ENCODE data around the gene TRIM14.

Gene TRIM14

DNA sequence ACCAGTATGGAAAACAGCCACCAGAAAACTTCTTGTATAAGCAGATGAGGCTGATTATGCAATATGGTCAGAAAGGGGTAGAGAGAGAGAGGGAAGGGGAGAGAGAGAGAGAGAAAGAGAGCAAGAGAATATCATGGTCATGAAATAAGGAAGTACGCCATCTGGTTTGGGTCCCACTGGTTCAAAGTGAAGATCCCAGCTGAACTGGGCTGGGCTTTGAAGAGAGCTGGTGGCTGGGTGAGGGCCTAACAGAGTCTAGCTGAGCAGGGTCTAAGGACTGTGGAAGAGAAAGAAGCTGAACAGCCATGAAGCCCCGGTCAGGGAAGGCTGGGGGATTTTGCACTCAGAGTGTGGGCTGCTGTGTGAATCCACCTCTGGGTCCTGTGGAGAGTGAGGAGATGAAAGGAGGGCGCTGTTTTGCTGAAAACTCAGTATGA is 14.6 kb downstream of the TRIM14 start:
- Histone ChIP-seq H3K27ac (ENCODE audit: low read depth, low read length) (peak overlapping the region; percentile 79), H2AFZ (ENCODE audit: low read depth, low read length, severe bottlenecking) (peak overlapping the region; percentile 42), H3K4me3 (ENCODE audit: insufficient read depth, low read length, poor library complexity, severe bottlenecking) (no peak overlapping the region), H3K9me2 (replicated peaks; ENCODE audit: insufficient read depth, low read length) (no peaks in the 10 kb centered on the region), H3F3A (ENCODE audit: insufficient read depth) (peaks cover 46% of the 10 kb centered on the region), H4K20me1 (ENCODE audit: low read depth, low read length) (no peaks in the 10 kb centered on the region), H3K4me2 (ENCODE audit: low read depth, low read length, poor library complexity, severe bottlenecking) (peak overlapping the region; percentile 46), H3K79me2 (ENCODE audit: insufficient read depth, low read length) (no peaks in the 10 kb centered on the region), H3K9me3 (ENCODE audit: insufficient read depth, low read length) (no peaks in the 10 kb centered on the region), H3K27me3 (ENCODE audit: low read length) (no peaks in the 10 kb centered on the region), H3K36me3 (ENCODE audit: low read length) (no peaks in the 10 kb centered on the region), H3K9ac (ENCODE audit: low read length) (peak overlapping the region; percentile 28; the same call in 1 of the 2 replicates)
- no peak for TF ChIP-seq EZH2phosphoT487 (conservative IDR thresholded peaks at IDR 0.05; ENCODE audit: low read length)
- TF ChIP-seq, protein P1, sequence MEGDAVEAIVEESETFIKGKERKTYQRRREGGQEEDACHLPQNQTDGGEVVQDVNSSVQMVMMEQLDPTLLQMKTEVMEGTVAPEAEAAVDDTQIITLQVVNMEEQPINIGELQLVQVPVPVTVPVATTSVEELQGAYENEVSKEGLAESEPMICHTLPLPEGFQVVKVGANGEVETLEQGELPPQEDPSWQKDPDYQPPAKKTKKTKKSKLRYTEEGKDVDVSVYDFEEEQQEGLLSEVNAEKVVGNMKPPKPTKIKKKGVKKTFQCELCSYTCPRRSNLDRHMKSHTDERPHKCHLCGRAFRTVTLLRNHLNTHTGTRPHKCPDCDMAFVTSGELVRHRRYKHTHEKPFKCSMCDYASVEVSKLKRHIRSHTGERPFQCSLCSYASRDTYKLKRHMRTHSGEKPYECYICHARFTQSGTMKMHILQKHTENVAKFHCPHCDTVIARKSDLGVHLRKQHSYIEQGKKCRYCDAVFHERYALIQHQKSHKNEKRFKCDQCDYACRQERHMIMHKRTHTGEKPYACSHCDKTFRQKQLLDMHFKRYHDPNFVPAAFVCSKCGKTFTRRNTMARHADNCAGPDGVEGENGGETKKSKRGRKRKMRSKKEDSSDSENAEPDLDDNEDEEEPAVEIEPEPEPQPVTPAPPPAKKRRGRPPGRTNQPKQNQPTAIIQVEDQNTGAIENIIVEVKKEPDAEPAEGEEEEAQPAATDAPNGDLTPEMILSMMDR (IDR thresholded peaks at IDR 0.05; ENCODE audit: insufficient read depth, low read length, poor library complexity, severe bottlenecking), result no peak

DNA sequence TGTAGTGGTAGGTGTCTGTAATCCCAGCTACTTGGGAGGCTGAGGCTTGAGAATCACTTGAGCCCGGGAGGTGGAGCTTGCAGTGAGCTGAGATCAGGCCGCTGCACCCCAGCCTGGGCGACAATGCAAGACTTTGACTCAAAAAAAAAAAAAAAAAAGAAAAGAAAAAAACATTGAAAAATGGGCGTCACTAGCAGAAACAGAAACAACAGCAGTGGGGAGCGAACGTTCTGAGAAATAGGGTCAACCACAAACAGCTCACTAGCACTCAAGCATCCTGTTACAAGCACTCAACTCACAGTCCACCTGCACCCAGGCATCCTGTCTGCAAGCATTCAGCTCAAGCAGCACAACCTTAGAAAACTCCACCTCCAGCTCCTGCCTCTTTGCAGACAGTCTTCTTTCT is 17.2 kb downstream of the TRIM14 start:
- no peaks in the 10 kb centered on the region for H3K79me2 ChIP-seq (ENCODE audit: insufficient read depth, low read length)
- H3K27me3 ChIP-seq (ENCODE audit: low read length), result no peaks in the 10 kb centered on the region
- H3K9ac ChIP-seq (ENCODE audit: low read length), result peak overlapping the region; percentile 12; the same call in 1 of the 2 replicates
- H3K4me3 ChIP-seq (ENCODE audit: insufficient read depth, low read length, poor library complexity, severe bottlenecking), result peak overlapping the region; percentile 20
- peak overlapping the region; percentile 47 for H3K4me2 ChIP-seq (ENCODE audit: low read depth, low read length, poor library complexity, severe bottlenecking)
- peaks cover 38% of the 10 kb centered on the region for H3F3A ChIP-seq (ENCODE audit: insufficient read depth)
- H2AFZ ChIP-seq (ENCODE audit: low read depth, low read length, severe bottlenecking), result no peak overlapping the region
- peak overlapping the region; percentile 85 for H3K27ac ChIP-seq (ENCODE audit: low read depth, low read length)
- H4K20me1 ChIP-seq (ENCODE audit: low read depth, low read length), result no peaks in the 10 kb centered on the region
- TF ChIP-seq, protein P1 (IDR thresholded peaks at IDR 0.05; ENCODE audit: insufficient read depth, low read length, poor library complexity, severe bottlenecking), result no peak
- no peak for TF ChIP-seq EZH2phosphoT487 (conservative IDR thresholded peaks at IDR 0.05; ENCODE audit: low read length)
- no peaks in the 10 kb centered on the region for H3K9me3 ChIP-seq (ENCODE audit: insufficient read depth, low read length)
- H3K36me3 ChIP-seq (ENCODE audit: low read length), result no peaks in the 10 kb centered on the region
- H3K9me2 ChIP-seq (replicated peaks; ENCODE audit: insufficient read depth, low read length), result no peaks in the 10 kb centered on the region

DNA sequence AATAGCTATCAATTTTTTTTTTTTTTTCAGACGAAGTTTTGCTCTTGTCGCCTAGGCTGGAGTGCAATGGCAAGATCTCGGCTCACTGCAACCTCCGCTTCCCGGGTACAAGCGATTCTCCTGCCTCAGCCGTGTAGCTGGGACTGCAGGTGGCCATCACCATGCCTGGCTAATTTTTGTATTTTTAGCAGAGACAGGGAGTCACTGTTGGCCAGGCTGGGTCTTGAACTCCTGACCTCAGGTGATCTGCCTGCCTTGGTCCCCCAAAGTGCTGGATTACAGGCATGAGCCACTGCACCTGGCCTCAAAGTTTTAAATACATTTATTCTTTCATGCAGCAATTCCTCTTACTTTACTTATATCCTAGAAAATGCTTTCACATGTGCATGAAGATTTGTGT is 17.6 kb downstream of the TRIM14 start:
- Histone ChIP-seq H3K4me2 (ENCODE audit: low read depth, low read length, poor library complexity, severe bottlenecking) (peak overlapping the region; percentile 47), H3K27me3 (ENCODE audit: low read length) (no peaks in the 10 kb centered on the region), H4K20me1 (ENCODE audit: low read depth, low read length) (no peaks in the 10 kb centered on the region), H2AFZ (ENCODE audit: low read depth, low read length, severe bottlenecking) (no peak overlapping the region), H3K9me3 (ENCODE audit: insufficient read depth, low read length) (no peaks in the 10 kb centered on the region), H3K79me2 (ENCODE audit: insufficient read depth, low read length) (no peaks in the 10 kb centered on the region), H3K9me2 (replicated peaks; ENCODE audit: insufficient read depth, low read length) (no peaks in the 10 kb centered on the region), H3K36me3 (ENCODE audit: low read length) (no peaks in the 10 kb centered on the region), H3K4me3 (ENCODE audit: insufficient read depth, low read length, poor library complexity, severe bottlenecking) (peak overlapping the region; percentile 20), H3F3A (ENCODE audit: insufficient read depth) (peaks cover 38% of the 10 kb centered on the region), H3K9ac (ENCODE audit: low read length) (peak overlapping the region; percentile 12; the same call in 1 of the 2 replicates), H3K27ac (ENCODE audit: low read depth, low read length) (peak overlapping the region; percentile 85)
- no peak for TF ChIP-seq EZH2phosphoT487 (conservative IDR thresholded peaks at IDR 0.05; ENCODE audit: low read length)
- TF ChIP-seq, protein P1 (IDR thresholded peaks at IDR 0.05; ENCODE audit: insufficient read depth, low read length, poor library complexity, severe bottlenecking), result no peak

Data from SU-DHL-6 (cell line).